ENCODE results near the gene PARVB.

GRCh38 chr22:43980579-43980978 lies 43.5 kb upstream of the PARVB start:
- no peak for TF ChIP-seq CTCF (IDR thresholded peaks at IDR 0.05)
- no peak for TF ChIP-seq POLR2A (IDR thresholded peaks at IDR 0.05)
